Astrocyte of the spinal cord (primary cell): ENCODE results near the gene SOHLH1.
"Not testable (repeated sequence)": the region's sequence is repeated elsewhere in the genome, so short reads cannot be mapped to it uniquely, and the experiment has no call there.

Experiments used
- DNase-seq: peaks from one replicate; pipeline ENCODE4 v3.0.0; 2011; ENCODE audit warnings: low read depth, low spot score
- H3K4me3 ChIP-seq: 2 replicates; pipeline ENCODE4 v1.5.1; 2011; ENCODE audit warnings: low read depth, mild to moderate bottlenecking, low read length, moderate library complexity
- in situ Hi-C: cut with HindIII; loops from 2 replicates; pipeline ENCODE4 v1.10.0; 2017; ENCODE audit warnings: low sequenced_read_pairs
- TF ChIP-seq, protein P1 (sequence below): IDR thresholded peaks from 2 replicates; pipeline ENCODE4 v1.5.1; 2012; ENCODE audit warnings: low read depth, mild to moderate bottlenecking, low read length, inconsistent platforms

Gene SOHLH1

DNA sequence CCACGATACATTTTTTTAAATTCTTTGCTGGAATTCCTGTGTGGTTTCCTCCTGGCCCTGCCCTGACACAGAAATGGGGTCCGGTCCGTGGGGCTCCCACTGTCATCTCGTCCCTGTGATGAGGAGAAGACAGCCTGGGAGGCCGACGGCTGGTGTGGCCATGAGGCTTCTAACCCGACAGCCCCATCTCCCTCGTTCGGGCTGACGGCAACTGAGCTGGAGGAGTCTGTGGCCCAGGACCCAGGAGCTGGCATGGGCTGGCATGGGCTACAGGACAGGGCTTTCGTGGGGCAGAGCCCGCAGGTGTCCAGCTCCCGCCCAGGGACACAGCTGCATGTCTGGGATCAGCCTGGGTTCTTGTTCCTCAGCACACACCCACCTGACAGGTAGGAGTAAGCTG lies 22.4 kb downstream of the SOHLH1 start:
- TF ChIP-seq, protein P1, sequence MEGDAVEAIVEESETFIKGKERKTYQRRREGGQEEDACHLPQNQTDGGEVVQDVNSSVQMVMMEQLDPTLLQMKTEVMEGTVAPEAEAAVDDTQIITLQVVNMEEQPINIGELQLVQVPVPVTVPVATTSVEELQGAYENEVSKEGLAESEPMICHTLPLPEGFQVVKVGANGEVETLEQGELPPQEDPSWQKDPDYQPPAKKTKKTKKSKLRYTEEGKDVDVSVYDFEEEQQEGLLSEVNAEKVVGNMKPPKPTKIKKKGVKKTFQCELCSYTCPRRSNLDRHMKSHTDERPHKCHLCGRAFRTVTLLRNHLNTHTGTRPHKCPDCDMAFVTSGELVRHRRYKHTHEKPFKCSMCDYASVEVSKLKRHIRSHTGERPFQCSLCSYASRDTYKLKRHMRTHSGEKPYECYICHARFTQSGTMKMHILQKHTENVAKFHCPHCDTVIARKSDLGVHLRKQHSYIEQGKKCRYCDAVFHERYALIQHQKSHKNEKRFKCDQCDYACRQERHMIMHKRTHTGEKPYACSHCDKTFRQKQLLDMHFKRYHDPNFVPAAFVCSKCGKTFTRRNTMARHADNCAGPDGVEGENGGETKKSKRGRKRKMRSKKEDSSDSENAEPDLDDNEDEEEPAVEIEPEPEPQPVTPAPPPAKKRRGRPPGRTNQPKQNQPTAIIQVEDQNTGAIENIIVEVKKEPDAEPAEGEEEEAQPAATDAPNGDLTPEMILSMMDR = no peak
- in situ Hi-C loops = no loop called here
- no peak overlapping the region for H3K4me3 ChIP-seq
- DNase-seq = no peak

DNA sequence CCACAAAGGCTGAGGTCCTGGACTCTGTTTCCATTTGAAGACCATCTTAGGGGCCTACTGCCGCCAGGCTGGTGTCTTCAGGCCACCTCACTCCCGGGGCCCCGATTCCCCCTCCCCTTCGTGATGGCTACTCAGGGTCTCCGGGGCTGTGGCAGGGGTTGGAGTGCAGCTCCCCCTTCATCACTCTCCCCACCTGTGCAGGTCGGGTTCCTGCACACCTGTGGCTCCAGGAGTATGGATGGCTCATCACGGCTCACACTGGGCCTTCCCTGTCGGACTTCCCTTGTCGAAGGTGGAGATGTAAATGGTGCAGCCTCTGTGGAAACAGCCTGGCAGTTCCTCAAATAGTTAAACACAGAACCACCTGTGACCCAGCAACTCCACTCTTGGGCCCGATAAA lies 24.3 kb downstream of the SOHLH1 start:
- no peak for DNase-seq
- in situ Hi-C loops = no loop called here
- H3K4me3 ChIP-seq = no peak overlapping the region
- TF ChIP-seq, protein P1 = no peak

DNA sequence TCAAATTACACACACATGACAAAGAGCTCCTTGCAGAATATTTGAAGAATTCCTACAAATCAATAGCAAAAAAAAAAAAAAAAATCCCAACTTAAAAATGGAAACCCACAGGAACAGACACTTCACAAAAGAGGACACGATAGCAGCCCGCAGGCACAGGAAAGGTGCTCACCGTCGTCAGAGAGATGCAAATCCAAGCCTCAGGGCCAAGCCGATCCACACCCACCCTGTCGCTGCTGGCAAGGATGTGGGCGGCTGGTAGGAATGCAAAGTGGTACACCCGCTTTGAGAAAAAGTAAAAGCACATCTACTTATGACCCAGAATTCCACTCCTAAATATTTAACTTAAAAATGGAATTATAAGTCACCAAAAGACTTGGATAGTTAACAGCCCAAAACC lies 25.3 kb downstream of the SOHLH1 start:
- no peak for DNase-seq
- TF ChIP-seq, protein P1 = no peak
- in situ Hi-C loops = no loop called here
- H3K4me3 ChIP-seq = no peak overlapping the region

DNA sequence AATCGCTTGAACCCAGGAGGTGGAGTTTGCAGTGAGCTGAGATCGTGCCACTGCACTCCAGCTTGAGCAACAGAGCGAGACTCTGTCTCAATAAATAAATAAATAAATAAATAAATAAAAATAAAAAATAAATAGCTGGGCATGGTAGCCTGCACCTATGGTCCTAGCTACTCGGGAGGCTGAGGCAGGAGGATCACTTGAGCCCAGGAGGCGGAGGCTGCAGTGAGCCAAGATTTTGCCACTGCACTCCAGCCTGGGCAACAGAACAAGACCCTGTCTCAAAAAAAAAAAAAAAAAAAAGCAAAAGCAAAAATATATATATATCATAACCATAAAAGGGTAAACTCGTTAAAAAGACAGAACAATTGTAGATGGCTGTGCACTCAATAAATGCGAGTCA lies 26.5 kb downstream of the SOHLH1 start:
- in situ Hi-C loops, H3K4me3 ChIP-seq, DNase-seq: not testable (repeated sequence)

DNA sequence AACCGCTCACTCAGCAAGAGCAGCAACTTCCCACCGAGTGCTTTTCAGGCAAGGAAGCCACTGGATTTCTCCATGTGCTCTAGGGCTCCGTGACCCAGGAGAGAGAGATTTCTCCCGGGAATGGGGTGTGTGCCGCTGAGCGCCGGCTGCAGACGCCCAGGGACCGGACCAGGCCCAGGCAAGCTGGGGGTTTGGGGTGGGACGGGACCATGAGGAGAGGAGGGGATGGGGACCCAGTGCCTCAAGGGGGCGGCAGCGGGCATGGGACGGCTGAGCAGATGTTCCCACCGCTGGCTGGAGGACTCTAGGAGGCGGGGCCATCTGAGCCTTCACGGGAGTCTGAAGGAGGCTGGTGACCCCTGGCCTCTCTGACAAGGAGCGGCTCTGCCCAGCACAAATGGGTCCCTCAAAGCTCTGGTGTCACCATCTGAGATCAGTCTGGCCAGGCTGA lies 27.7 kb downstream of the SOHLH1 start:
- no peak overlapping the region for H3K4me3 ChIP-seq
- in situ Hi-C loops = no loop called here
- no peak for DNase-seq
- TF ChIP-seq, protein P1 = no peak

DNA sequence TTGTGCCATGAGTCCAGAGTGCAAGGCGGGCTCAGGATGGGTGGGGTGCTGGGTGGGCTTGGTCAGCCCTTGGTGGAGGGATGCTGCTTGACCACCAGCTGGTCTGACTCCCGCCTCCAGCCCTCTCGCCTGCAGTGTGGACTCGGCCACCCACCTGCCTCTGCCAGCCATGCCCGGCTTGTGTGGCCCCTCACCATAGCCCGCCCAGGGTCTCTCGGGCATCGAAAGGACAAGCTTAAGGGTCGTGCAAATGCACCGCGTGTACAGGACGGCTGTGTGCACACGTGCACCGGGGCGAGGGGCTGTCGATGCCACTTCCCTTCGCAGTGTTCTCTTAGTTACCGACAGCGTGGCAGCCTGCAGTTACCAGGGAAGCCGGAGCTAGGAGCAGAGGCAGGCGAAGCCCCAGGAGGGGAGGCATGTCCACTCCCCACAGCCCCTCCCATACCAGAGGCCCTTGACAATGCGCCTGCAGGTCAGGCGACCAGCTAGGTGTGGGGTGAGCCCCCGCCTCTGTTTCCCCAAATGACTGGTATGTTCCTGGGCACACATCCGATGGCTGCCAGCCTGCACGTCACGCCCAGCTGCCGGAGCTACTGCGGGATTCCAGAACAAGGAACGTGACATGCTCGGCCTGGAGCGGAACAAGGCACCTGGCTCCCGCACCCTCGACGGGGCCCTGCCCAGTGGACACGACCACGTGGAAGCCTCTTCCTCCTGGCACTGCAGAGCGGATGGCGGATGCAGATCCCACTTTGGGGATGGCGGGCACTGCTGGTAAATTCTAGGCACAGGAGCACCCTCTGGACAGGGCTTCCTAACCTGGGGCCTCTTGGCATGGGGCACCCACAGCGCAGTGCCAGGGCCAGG lies 28.3 kb downstream of the SOHLH1 start:
- H3K4me3 ChIP-seq = no peak overlapping the region
- TF ChIP-seq, protein P1 = no peak
- in situ Hi-C loops = no loop called here
- DNase-seq = no peak

DNA sequence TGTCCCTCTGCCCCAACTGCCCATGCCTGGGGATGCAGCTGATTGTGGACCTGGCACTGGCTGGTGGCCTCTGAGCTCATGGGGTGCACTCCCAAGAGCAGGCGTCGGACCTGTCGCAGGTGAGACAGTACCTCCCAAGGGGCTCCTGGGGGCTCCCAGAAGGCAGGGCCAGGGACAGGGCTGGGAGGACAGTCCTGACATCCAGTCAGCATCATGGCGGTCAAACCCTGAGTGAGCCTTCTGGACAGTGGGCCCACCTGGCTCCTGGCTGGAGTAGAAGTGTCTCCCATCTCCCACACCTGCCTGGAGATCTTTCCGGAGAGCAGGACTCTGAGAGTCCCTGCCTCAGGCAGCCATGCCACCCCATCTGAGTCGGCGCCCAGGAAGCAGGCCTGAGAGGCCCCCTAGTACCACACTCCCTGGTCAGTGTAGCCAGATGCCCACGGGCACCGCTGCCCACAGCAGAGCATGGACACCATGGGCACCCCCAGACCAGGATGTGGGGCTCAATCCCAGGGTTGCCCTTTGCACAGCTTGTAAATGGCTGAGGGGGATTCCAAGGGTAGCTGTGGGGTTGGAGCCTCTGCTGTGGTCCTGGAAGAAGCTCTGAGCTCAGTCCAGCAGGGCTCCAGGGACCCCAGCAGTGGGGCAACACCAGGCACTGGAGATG lies 29.5 kb downstream of the SOHLH1 start:
- TF ChIP-seq, protein P1 = no peak
- no peak overlapping the region for H3K4me3 ChIP-seq
- no peak for DNase-seq
- in situ Hi-C loops = no loop called here

DNA sequence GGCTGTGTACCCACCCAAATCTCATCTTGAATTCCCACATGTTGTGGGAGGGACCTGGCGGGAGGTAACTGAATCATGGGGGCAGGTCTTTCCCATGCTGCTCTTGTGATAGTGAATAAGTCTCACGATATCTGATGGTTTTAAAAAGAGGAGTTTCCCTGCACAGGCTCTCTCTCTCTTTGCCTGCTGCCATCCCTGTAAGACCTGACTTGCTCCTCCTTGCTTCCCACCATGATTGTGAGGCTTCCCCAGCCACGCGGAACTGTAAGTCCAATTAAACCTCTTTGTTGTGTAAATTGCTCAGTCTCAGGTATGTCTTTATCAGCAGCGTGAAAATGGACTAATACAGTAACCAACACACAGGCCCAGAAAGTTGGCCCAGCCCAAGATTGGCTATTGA lies 30.3 kb downstream of the SOHLH1 start:
- in situ Hi-C loops, H3K4me3 ChIP-seq, DNase-seq: not testable (repeated sequence)
